Activated CD4-positive, alpha-beta T cell treated with anti-CD3 and anti-CD28 coated beads, Interleukin-2, amount 10 ng/mL, durations not matched to agents 24 days and 14 days (primary cell): Measurements from ENCODE around the gene FCAR. TPM values are rescaled to one million over a fixed set of nuclear protein-coding genes. Genes with fewer than 3 reads are reported as not detected.
"Not testable (repeated sequence)": the region's sequence is repeated elsewhere in the genome, so short reads cannot be mapped to it uniquely, and the experiment has no call there.

Experiments
- DNase-seq: peaks from one replicate; pipeline ENCODE4 v3.0.0; 2022
- H3K27ac Mint-ChIP-seq: one replicate; pipeline ENCODE4 v1.8.0; 2022; ENCODE audit warnings: mild to moderate bottlenecking, mixed read lengths
- H3K27me3 Mint-ChIP-seq: one replicate; pipeline ENCODE4 v1.8.0; 2022; ENCODE audit warnings: mixed read lengths
- H3K36me3 Mint-ChIP-seq: one replicate; pipeline ENCODE4 v1.8.0; 2022; ENCODE audit warnings: low read depth, mild to moderate bottlenecking, mixed read lengths
- H3K4me1 Mint-ChIP-seq: one replicate; pipeline ENCODE4 v1.8.0; 2021; ENCODE audit warnings: mixed read lengths
- H3K4me3 Mint-ChIP-seq: one replicate; pipeline ENCODE4 v1.8.0; 2022; ENCODE audit warnings: mild to moderate bottlenecking, moderate library complexity, mixed read lengths
- H3K9me3 Mint-ChIP-seq: one replicate; pipeline ENCODE4 v1.8.0; 2021; ENCODE audit warnings: mixed read lengths
- intact Hi-C: fragments of 100-400 bp; cut with micrococcal nuclease; formaldehyde crosslinking; loops from one replicate; pipeline ENCODE4 v1.15.1; 2023
- total RNA-seq: library from RNA; stranded (reverse); gene quantifications from 2 replicates; pipeline ENCODE4 v1.2.3, GENCODE V29; 2022

FCAR gene
- total RNA-seq, 1 donor from 2014 or later = not detected

DNA sequence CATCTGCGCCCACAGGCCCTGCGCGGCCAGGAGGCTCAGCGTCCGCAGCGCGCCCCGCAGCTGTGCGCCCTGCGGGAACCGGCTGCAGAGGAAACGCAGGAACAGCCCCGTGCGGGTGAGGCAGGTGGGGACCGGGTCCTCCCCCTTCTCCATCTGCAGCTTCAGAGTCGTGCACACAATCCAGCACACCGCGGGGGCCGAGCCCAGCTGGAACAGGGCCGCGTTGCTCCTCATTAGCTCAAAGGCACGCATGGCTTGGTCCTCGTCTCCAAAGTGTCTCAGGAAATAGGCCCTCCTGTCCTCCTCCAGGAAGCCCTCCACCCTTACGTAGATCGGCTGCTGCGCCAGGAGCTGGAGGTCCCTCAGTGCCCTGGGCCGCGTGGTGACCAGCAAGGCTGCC is 65.5 kb downstream of the FCAR start:
- H3K36me3 Mint-ChIP-seq, DNase-seq, intact Hi-C loops, H3K27ac Mint-ChIP-seq, H3K9me3 Mint-ChIP-seq, H3K4me3 Mint-ChIP-seq, H3K4me1 Mint-ChIP-seq, H3K27me3 Mint-ChIP-seq: not testable (repeated sequence)

Other genes with a start within 250 kb of the FCAR start
- 0.33 TPM in 1 of 2 replicates, not detected in the other for gene LILRB1, start 243.8 kb upstream of the FCAR start, total RNA-seq
- not detected in 2 replicates for gene LILRB4, start 211.2 kb upstream of the FCAR start, total RNA-seq
- gene KIR3DL3, start 149.8 kb upstream of the FCAR start, total RNA-seq = not detected in 2 replicates
- gene KIR2DL3, start 135.7 kb upstream of the FCAR start, total RNA-seq = 0.12 TPM in 1 of 2 replicates, not detected in the other
- gene KIR2DL1, start 104.4 kb upstream of the FCAR start, total RNA-seq = not detected in 2 replicates
- not detected in 2 replicates for gene KIR2DL4, start 70.6 kb upstream of the FCAR start, total RNA-seq
- gene KIR3DL1, start 57.8 kb upstream of the FCAR start, total RNA-seq = not detected in 2 replicates
- not detected in 2 replicates for gene KIR2DS4, start 41.6 kb upstream of the FCAR start, total RNA-seq
- 0.47 and 0.52 TPM in 2 replicates for gene KIR3DL2, start 23.8 kb upstream of the FCAR start, total RNA-seq
- not detected in 2 replicates for gene NCR1, start 31.9 kb downstream of the FCAR start, total RNA-seq
- gene NLRP7, start 73.3 kb downstream of the FCAR start, total RNA-seq = not detected in 2 replicates
- gene NLRP2, start 92.1 kb downstream of the FCAR start, total RNA-seq = 14.2 and 17.9 TPM in 2 replicates
- gene GP6, start 164.0 kb downstream of the FCAR start, total RNA-seq = 0.17 and 0.42 TPM in 2 replicates
- 21.7 and 23.2 TPM in 2 replicates for gene RDH13, start 188.9 kb downstream of the FCAR start, total RNA-seq
- 3.7 and 3.9 TPM in 2 replicates for gene EPS8L1, start 201.6 kb downstream of the FCAR start, total RNA-seq
- 103 and 104 TPM in 2 replicates for gene PPP1R12C, start 243.4 kb downstream of the FCAR start, total RNA-seq